Measurements from ENCODE around the gene LNX1. TPM values are rescaled to one million over a fixed set of nuclear protein-coding genes. Genes with fewer than 3 reads are reported as not detected.
A peak's percentile ranks its signal among the peaks of the same experiment; 100 is the strongest.

The LNX1 gene
- polyA plus RNA-seq, 1 of the 3 experiments (the other 2 are of a cell fraction), result 0.16 TPM

DNA sequence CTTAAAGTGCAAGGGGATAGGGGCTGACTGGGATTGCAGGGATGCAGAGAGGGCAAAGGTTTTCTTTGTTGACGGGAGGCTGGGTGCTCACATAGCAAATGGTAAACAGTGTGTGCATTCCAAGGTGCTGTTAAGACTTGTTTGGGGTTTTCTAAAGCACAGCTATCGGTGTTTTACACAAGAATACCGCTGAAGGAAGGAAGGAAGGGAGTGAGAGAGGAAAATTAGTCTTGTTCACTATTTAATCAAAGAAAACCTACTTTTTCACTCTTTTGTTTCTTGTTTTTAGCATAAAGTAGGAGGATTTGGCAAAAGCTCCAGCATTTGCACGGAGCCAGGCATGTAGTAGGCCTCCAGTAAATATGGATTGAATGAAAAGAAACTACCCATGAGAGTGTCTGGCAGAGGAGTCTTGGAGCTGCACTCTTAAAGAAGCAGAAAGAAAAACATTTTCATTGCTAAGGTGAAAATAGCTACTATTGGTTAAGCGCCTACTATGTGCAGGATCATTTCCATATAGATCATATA lies 114.2 kb downstream of the LNX1 start (continued):
- no peak for TF ChIP-seq ZBTB33 (IDR thresholded peaks at IDR 0.05; ENCODE audit: borderline replicate concordance, low read depth)
- TF ChIP-seq, protein P1, sequence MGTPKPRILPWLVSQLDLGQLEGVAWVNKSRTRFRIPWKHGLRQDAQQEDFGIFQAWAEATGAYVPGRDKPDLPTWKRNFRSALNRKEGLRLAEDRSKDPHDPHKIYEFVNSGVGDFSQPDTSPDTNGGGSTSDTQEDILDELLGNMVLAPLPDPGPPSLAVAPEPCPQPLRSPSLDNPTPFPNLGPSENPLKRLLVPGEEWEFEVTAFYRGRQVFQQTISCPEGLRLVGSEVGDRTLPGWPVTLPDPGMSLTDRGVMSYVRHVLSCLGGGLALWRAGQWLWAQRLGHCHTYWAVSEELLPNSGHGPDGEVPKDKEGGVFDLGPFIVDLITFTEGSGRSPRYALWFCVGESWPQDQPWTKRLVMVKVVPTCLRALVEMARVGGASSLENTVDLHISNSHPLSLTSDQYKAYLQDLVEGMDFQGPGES (IDR thresholded peaks at IDR 0.05; ENCODE audit: low read depth, low read length), result no peak
- TF ChIP-seq TCF12 (IDR thresholded peaks at IDR 0.05), result no peak
- TF ChIP-seq SIN3A (IDR thresholded peaks at IDR 0.05; ENCODE audit: borderline replicate concordance, low read depth, low read length), result no peak
- no peak for TF ChIP-seq USF1 (IDR thresholded peaks at IDR 0.05; ENCODE audit: borderline replicate concordance, low read depth)
- TF ChIP-seq MXI1 (IDR thresholded peaks at IDR 0.05; ENCODE audit: low read depth, low read length), result no peak
- no peak for TF ChIP-seq YY1 (IDR thresholded peaks at IDR 0.05; ENCODE audit: low read depth)
- no peak for TF ChIP-seq SMC3 (IDR thresholded peaks at IDR 0.05; ENCODE audit: low read depth, low read length)

GRCh38 chr4:53476232-53477037 lies 114.9 kb downstream of the LNX1 start:
- Histone ChIP-seq H3K79me2 (ENCODE audit: insufficient read depth) (no peaks in the 10 kb centered on the region), H3K27ac (ENCODE audit: low read depth in 2 of 2, low read length in 1 of 2) (peak overlapping the region in 1 of 2 experiments; percentile 95; a peak in 2 of 4 replicates), H3F3A (replicated peaks; ENCODE audit: insufficient read depth) (peaks cover 34% of the 10 kb centered on the region), H3K4me2 (peak overlapping the region; percentile 35), H3K36me3 (replicated peaks in 1 of 2; ENCODE audit: control insufficient read depth in 1 of 2, insufficient read depth in 2 of 2, low read length in 1 of 2) (no peaks in the 10 kb centered on the region), H3K9me2 (no peaks in the 10 kb centered on the region), H4K20me1 (ENCODE audit: insufficient read depth) (no peaks in the 10 kb centered on the region), H3K4me3 (ENCODE audit: low read depth in 2 of 2, low read length in 1 of 2) (no peak overlapping the region), H3K9ac (peak overlapping the region; percentile 59; the same call in 1 of the 2 replicates), H3K27me3 (ENCODE audit: insufficient read depth) (no peaks in the 10 kb centered on the region), H2AFZ (ENCODE audit: low read depth) (peak overlapping the region; percentile 84; the same call in 1 of the 2 replicates), H3K9me3 (no peaks in the 10 kb centered on the region), H3K4me1 (ENCODE audit: control insufficient read depth in 1 of 2, insufficient read depth in 2 of 2, low read depth in 1 of 2, low read length in 1 of 2) (peaks cover 0 to 9% of the 10 kb centered on the region in 2 experiments; a peak in 2 of 4 replicates)
- WGBS (ENCODE audit: low lambda C conversion rate), result 60% methylated on average over 10 of the region's 10 CpGs
- DNase-seq, result no peak
- CTCF ChIA-PET, result interaction anchor here (0.9 to 6.6 kb wide), 2 partner anchors 14 to 842 kb away, joined by 3 to 36 read pairs; no protein-coding TSS in a partner anchor
- POLR2A ChIA-PET, result no interaction called here
- 0 out of 2 replicates have a peak, but pooled peaks have one; percentile 22 for TF ChIP-seq RXRA (IDR thresholded peaks at IDR 0.05; ENCODE audit: borderline replicate concordance, low read depth)
- no peak for TF ChIP-seq GATA2 (CRISPR knock-in tag; IDR thresholded peaks at IDR 0.05)
- TF ChIP-seq, protein P1 (IDR thresholded peaks at IDR 0.05; ENCODE audit: low read depth, low read length), result no peak
- no peak for TF ChIP-seq GABPA (IDR thresholded peaks at IDR 0.05; ENCODE audit: low read depth)
- no peak for TF ChIP-seq RAD21 (IDR thresholded peaks at IDR 0.05; ENCODE audit: low read length)
- peak; percentile 18; the same call in 1 of the 2 replicates for TF ChIP-seq POLR2AphosphoS5 (IDR thresholded peaks at IDR 0.05; ENCODE audit: low read depth, low read length)
- peak; percentile 81 for TF ChIP-seq USF1 (IDR thresholded peaks at IDR 0.05; ENCODE audit: borderline replicate concordance, low read depth)
- TF ChIP-seq CHD2 (IDR thresholded peaks at IDR 0.05; ENCODE audit: low read length, partially characterized antibody), result no peak
- no peak for TF ChIP-seq MEF2A (IDR thresholded peaks at IDR 0.05; ENCODE audit: borderline replicate concordance, low read depth)
- no peak for TF ChIP-seq FOXJ3 (CRISPR knock-in tag; IDR thresholded peaks at IDR 0.05)
- TF ChIP-seq EP300 (IDR thresholded peaks at IDR 0.05; ENCODE audit: borderline replicate concordance in 1 of 2, low read depth in 1 of 2, low read length in 1 of 2), result peak in 1 of 2 experiments; percentile 70; a peak in 1 of 4 replicates
- TF ChIP-seq ZBTB33 (IDR thresholded peaks at IDR 0.05; ENCODE audit: borderline replicate concordance, low read depth), result no peak
- no peak for TF ChIP-seq USF2 (IDR thresholded peaks at IDR 0.05; ENCODE audit: borderline replicate concordance, low read depth, low read length)
- no peak for TF ChIP-seq NRF1 (IDR thresholded peaks at IDR 0.05; ENCODE audit: low read depth, low read length)

Data from SK-N-SH (cell line).